Measurements from ENCODE around the gene PDCD6IP.

The PDCD6IP gene

GRCh38 chr3:33900440-33900808 lies 102.0 kb downstream of the PDCD6IP start:
- no peak for DNase-seq

DNA sequence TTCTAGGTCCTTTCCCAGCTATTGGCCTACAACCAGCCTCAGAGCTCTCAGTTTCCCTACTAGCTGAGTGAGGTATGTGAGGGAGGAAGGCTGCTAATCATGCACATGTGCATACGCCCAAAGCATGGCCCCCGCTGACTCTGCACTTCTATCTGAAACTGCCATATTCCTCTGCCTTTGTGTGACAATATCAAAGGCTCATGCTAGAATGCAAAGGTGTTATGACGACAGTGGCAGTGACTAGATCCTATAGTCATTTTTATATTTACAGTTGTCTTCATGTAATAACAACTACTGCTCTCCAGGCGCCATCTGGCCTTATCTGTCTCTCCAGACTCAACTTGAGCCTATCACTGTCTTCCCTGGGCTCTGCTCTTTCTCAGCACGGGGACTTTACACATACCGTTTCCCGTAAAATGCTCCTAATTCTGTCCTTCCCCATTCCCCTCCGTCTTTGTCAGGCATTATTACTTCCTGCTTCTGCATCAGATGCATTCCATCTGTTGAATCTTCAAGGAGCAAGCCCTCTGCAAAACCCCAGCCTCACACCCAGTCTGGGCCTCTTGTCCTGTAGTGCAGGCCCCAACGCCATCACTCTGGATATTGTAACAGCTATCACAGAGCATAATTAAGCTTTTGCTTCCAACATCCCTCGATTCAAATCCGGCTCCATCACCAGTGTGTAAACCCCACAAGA lies 102.5 kb downstream of the PDCD6IP start:
- no peak for DNase-seq

DNA sequence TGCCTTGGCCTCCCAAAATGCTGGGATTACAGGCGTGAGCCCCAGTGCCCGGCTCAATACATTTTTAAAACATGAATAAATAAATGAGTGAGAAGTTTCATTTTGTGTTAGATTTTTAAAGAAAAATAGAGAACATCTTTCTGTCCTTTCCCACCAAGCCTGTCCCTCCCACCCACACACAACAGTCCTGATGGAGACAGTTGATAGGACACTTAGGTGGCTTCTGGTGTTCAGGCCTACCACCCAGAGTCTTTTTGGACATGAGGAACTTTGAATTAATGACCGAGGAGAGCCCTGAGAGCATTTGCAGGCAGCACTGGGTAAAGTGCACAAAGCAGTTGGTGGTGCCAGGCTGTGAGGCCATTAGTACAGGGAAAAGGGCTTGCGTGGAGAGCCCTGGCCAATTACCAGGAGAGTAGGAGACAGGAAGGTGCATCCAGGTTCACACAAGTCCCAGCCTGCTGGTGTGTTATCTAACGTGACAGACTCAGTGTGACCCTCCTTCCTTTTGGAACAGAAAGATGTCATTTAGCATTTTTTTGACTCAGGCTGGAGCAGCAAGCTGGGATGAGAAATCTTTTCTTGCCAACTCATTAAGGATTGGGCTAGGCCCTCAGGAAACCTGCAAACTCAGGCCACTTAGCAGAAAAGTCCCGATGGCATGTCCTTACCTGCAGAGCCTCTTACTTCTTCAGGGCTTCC lies 103.6 kb downstream of the PDCD6IP start:
- DNase-seq: no peak

- no peak for DNase-seq
Observed at GRCh38 chr3:33904730-33905129, 106.3 kb downstream of the PDCD6IP start.

GRCh38 chr3:33908250-33908851 lies 109.9 kb downstream of the PDCD6IP start:
- no peak for DNase-seq

- no peak for DNase-seq
Observed at GRCh38 chr3:33909547-33909946, 111.1 kb downstream of the PDCD6IP start.

- no peak for DNase-seq
Observed at GRCh38 chr3:33910031-33910430, 111.6 kb downstream of the PDCD6IP start.

DNA sequence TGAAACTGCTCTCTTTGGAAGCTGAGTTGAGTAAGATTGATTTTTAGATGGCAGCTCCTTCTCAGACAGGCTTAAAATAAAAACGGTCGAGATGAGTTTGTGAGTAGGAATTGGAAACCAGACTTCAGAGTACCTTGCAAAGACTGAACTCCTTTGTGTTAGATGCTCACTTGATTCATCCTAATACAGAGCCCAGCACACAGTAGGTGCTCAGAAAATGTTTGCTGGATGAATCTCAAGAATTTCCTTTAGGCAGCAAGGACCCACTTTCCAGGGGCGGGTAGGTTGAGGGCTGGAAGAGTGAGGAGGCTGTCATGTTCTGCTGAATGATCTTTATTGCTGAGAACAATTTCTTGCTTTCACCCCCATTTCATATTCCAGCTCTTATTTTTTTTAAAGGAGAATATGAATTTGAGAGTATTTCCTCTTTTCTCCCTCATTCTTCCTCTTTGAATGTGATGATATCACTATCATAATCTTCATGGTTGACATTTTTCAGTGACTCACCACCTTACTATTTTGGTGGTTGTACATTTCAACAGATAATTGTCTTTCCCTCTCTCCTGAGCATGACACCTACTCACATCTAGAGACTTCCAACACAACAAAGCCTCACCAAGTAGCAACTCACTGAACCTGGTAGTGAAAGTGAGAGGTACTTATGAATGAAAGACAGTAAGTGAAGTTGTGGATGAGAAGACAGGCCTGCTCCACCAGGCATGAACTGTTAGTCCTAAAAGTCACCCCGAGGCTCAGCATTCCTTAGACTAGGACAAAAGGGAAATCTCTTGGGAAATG lies 113.3 kb downstream of the PDCD6IP start:
- no peak for DNase-seq

GRCh38 chr3:33914212-33914611 lies 115.8 kb downstream of the PDCD6IP start:
- no peak for DNase-seq

DNA sequence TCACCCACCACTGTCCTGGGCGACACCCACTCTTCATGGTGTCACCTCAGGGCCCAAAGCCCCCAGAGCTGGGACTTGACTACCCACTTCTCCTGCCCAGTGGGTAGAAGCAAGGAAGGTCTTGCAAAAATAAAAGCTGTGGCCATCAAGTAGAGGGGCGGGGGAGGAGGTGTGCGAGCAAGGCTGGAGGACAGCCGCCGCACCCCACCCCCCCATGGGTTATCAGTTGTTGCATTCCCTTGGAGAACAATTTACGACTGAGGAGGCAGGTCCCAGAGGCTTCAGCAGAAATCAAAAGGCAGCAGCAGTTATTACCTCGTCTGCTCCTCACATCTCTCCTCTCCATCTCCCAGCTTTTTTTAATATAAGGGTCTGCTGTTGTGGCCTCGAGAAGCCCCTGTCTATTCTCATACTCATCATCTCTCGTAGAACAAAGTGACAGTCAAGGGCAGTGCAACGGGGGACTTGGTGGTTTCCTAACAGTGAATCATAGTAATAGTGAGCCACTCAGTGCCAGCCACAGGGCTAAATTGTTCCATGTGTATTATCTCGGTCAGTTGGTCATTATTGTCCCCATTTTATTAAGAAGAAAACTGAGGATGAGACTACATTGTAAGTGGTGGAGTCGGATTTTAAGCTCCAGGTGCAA lies 116.4 kb downstream of the PDCD6IP start:
- no peak for DNase-seq

GRCh38 chr3:33915796-33916546 lies 117.5 kb downstream of the PDCD6IP start:
- no peak for DNase-seq

GRCh38 chr3:33918126-33918756 lies 119.8 kb downstream of the PDCD6IP start:
- DNase-seq: no peak
